ENCODE measurements around the gene CD86. TPM values are rescaled to one million over a fixed set of nuclear protein-coding genes. Genes with fewer than 3 reads are reported as not detected.

CD86 gene
- 85.1 TPM for polyA plus RNA-seq

GRCh38 chr3:122055215-122055614 is at the start of gene CD86:
Gene CD86 (plus strand): TSS chr3:122055362. CDS start chr3:122055490, 128 bp downstream.
- no peaks in the 10 kb centered on the region for H3K9me3 Mint-ChIP-seq
- peak within 1 kb of the TSS; percentile 2 to 47 (median 46) for H3K27ac Mint-ChIP-seq
- H3K27me3 Mint-ChIP-seq, result peaks cover 3% of the 10 kb centered on the region
- H3K4me3 Mint-ChIP-seq, result peak within 1 kb of the TSS; percentile 53 to 96 (median 88)
- peaks cover 25% of the 10 kb centered on the region for H3K36me3 Mint-ChIP-seq
- H3K4me1 Mint-ChIP-seq, result peaks cover 24 to 46% (median 39%) of the 10 kb centered on the region in 3 donors

GRCh38 chr3:122006267-122006666 is 48.9 kb upstream of the CD86 start:
- H3K9me3 Mint-ChIP-seq, result no peaks in the 10 kb centered on the region
- peak overlapping the region in 2 of 3 donors; percentile 12 to 72 for H3K27ac Mint-ChIP-seq
- H3K27me3 Mint-ChIP-seq, result no peaks in the 10 kb centered on the region
- H3K4me3 Mint-ChIP-seq, result peak overlapping the region in 2 of 4 donors; percentile 0 to 89
- peaks cover 51 to 55% (median 51%) of the 10 kb centered on the region in 3 donors for H3K4me1 Mint-ChIP-seq
- H3K36me3 Mint-ChIP-seq, result peaks cover 8% of the 10 kb centered on the region

GRCh38 chr3:122008166-122008565 is 47.0 kb upstream of the CD86 start:
- Mint-ChIP-seq H3K4me1 (peaks cover 53 to 58% (median 58%) of the 10 kb centered on the region in 3 donors), H3K27me3 (no peaks in the 10 kb centered on the region), H3K27ac (no peak overlapping the region)

GRCh38 chr3:122010506-122010905 is 44.7 kb upstream of the CD86 start:
- H3K4me1 Mint-ChIP-seq, result peaks cover 41 to 48% (median 46%) of the 10 kb centered on the region in 3 donors

More at GRCh38 chr3:122008166-122008565, 47.0 kb upstream of the CD86 start:
- Mint-ChIP-seq H3K36me3 (peaks cover 10% of the 10 kb centered on the region), H3K9me3 (no peaks in the 10 kb centered on the region), H3K4me3 (no peak overlapping the region)

GRCh38 chr3:122011396-122011795 is 43.8 kb upstream of the CD86 start:
- Mint-ChIP-seq H3K27ac (peak overlapping the region in 1 of 3 donors; percentile 74), H3K4me1 (peaks cover 39 to 47% (median 43%) of the 10 kb centered on the region in 3 donors), H3K36me3 (peaks cover 2% of the 10 kb centered on the region), H3K4me3 (peak overlapping the region in 1 of 4 donors; percentile 7), H3K9me3 (no peaks in the 10 kb centered on the region), H3K27me3 (no peaks in the 10 kb centered on the region)

More at GRCh38 chr3:122010506-122010905, 44.7 kb upstream of the CD86 start:
- Mint-ChIP-seq H3K27ac (no peak overlapping the region), H3K27me3 (no peaks in the 10 kb centered on the region), H3K36me3 (peaks cover 7% of the 10 kb centered on the region), H3K4me3 (no peak overlapping the region), H3K9me3 (no peaks in the 10 kb centered on the region)

- no peak overlapping the region for H3K27ac Mint-ChIP-seq
- H3K36me3 Mint-ChIP-seq, result peaks cover 4% of the 10 kb centered on the region
- H3K9me3 Mint-ChIP-seq, result peaks cover 0 to 2% (median 0%) of the 10 kb centered on the region in 3 donors
- H3K4me3 Mint-ChIP-seq, result peak overlapping the region in 1 of 4 donors; percentile 61
- peaks cover 40 to 47% (median 43%) of the 10 kb centered on the region in 3 donors for H3K4me1 Mint-ChIP-seq
- H3K27me3 Mint-ChIP-seq, result no peaks in the 10 kb centered on the region
These were observed 42.3 kb upstream of the CD86 start for GRCh38 chr3:122012821-122013220.

- H3K4me1 Mint-ChIP-seq, result peaks cover 40 to 47% (median 43%) of the 10 kb centered on the region in 3 donors
- H3K27me3 Mint-ChIP-seq, result no peaks in the 10 kb centered on the region
- no peak overlapping the region for H3K4me3 Mint-ChIP-seq
- no peak overlapping the region for H3K27ac Mint-ChIP-seq
- peaks cover 0 to 2% (median 0%) of the 10 kb centered on the region in 3 donors for H3K9me3 Mint-ChIP-seq
- peaks cover 4% of the 10 kb centered on the region for H3K36me3 Mint-ChIP-seq
These were observed 41.7 kb upstream of the CD86 start for GRCh38 chr3:122013448-122013925.

GRCh38 chr3:122014741-122015140 is 40.4 kb upstream of the CD86 start:
- peaks cover 39 to 45% (median 41%) of the 10 kb centered on the region in 3 donors for H3K4me1 Mint-ChIP-seq
- peak overlapping the region in 2 of 4 donors; percentile 4 to 50 for H3K4me3 Mint-ChIP-seq
- H3K27me3 Mint-ChIP-seq, result no peaks in the 10 kb centered on the region
- peak overlapping the region in 1 of 3 donors; percentile 2 for H3K27ac Mint-ChIP-seq
- H3K36me3 Mint-ChIP-seq, result peaks cover 4% of the 10 kb centered on the region
- peaks cover 0 to 2% (median 0%) of the 10 kb centered on the region in 3 donors for H3K9me3 Mint-ChIP-seq

- Mint-ChIP-seq H3K9me3 (peaks cover 0 to 2% (median 0%) of the 10 kb centered on the region in 3 donors), H3K4me3 (peak overlapping the region in 1 of 4 donors; percentile 79), H3K36me3 (peaks cover 4% of the 10 kb centered on the region), H3K27ac (no peak overlapping the region), H3K27me3 (no peaks in the 10 kb centered on the region), H3K4me1 (peaks cover 25 to 56% (median 40%) of the 10 kb centered on the region in 3 donors)
These were observed 35.7 kb upstream of the CD86 start for GRCh38 chr3:122019493-122019892.

GRCh38 chr3:122021037-122021436 is 34.1 kb upstream of the CD86 start:
- peaks cover 32 to 56% (median 46%) of the 10 kb centered on the region in 3 donors for H3K4me1 Mint-ChIP-seq
- peak overlapping the region; percentile 73 to 89 (median 82) for H3K4me3 Mint-ChIP-seq
- H3K36me3 Mint-ChIP-seq, result peaks cover 4% of the 10 kb centered on the region
- H3K27me3 Mint-ChIP-seq, result no peaks in the 10 kb centered on the region
- H3K9me3 Mint-ChIP-seq, result peaks cover 0 to 2% (median 0%) of the 10 kb centered on the region in 3 donors
- H3K27ac Mint-ChIP-seq, result peak overlapping the region in 2 of 3 donors; percentile 16 to 79

GRCh38 chr3:122021811-122022401 is 33.3 kb upstream of the CD86 start, which contains the start of gene ILDR1:
Gene ILDR1 (minus strand): TSS chr3:122022247. CDS start chr3:122022077, 170 bp downstream.
- Mint-ChIP-seq H3K9me3 (no peaks in the 10 kb centered on the region), H3K36me3 (peaks cover 4% of the 10 kb centered on the region), H3K27me3 (no peaks in the 10 kb centered on the region), H3K4me3 (peak within 1 kb of the TSS; percentile 80 to 89 (median 86)), H3K27ac (peak within 1 kb of the TSS; percentile 16 to 79 (median 22)), H3K4me1 (peaks cover 37 to 54% (median 46%) of the 10 kb centered on the region in 3 donors)

- H3K9me3 Mint-ChIP-seq, result no peaks in the 10 kb centered on the region
- peak overlapping the region in 1 of 3 donors; percentile 74 for H3K27ac Mint-ChIP-seq
- H3K4me1 Mint-ChIP-seq, result peaks cover 37 to 54% (median 46%) of the 10 kb centered on the region in 3 donors
- H3K27me3 Mint-ChIP-seq, result no peaks in the 10 kb centered on the region
- peak overlapping the region in 2 of 4 donors; percentile 4 to 28 for H3K4me3 Mint-ChIP-seq
- peaks cover 1% of the 10 kb centered on the region for H3K36me3 Mint-ChIP-seq
These were observed 31.7 kb upstream of the CD86 start for GRCh38 chr3:122023335-122023910.

GRCh38 chr3:122024800-122025199 is 30.4 kb upstream of the CD86 start:
- peak overlapping the region in 2 of 3 donors; percentile 40 to 67 for H3K27ac Mint-ChIP-seq
- no peaks in the 10 kb centered on the region for H3K27me3 Mint-ChIP-seq
- H3K4me3 Mint-ChIP-seq, result peak overlapping the region in 3 of 4 donors; percentile 31 to 72 (median 41)
- peaks cover 37 to 53% (median 46%) of the 10 kb centered on the region in 3 donors for H3K4me1 Mint-ChIP-seq
- H3K36me3 Mint-ChIP-seq, result peaks cover 1% of the 10 kb centered on the region
- no peaks in the 10 kb centered on the region for H3K9me3 Mint-ChIP-seq

GRCh38 chr3:122025296-122025695 is 29.9 kb upstream of the CD86 start:
- H3K36me3 Mint-ChIP-seq, result peaks cover 1% of the 10 kb centered on the region
- no peaks in the 10 kb centered on the region for H3K27me3 Mint-ChIP-seq
- no peaks in the 10 kb centered on the region for H3K9me3 Mint-ChIP-seq
- H3K27ac Mint-ChIP-seq, result peak overlapping the region in 2 of 3 donors; percentile 40 to 67
- H3K4me1 Mint-ChIP-seq, result peaks cover 37 to 50% (median 46%) of the 10 kb centered on the region in 3 donors
- peak overlapping the region in 3 of 4 donors; percentile 18 to 72 (median 41) for H3K4me3 Mint-ChIP-seq

Measured in IgD-negative memory B cell (primary cell).